ENCODE measurements around the gene MALRD1.

The MALRD1 gene

GRCh38 chr10:19111501-19112267 lies 63.1 kb downstream of the MALRD1 start:
- DNase-seq (ENCODE audit: low read depth) = no peak

- DNase-seq (ENCODE audit: low read depth) = no peak
Measured at GRCh38 chr10:19117438-19117837, 68.8 kb downstream of the MALRD1 start.

GRCh38 chr10:19119191-19119590 lies 70.6 kb downstream of the MALRD1 start:
- DNase-seq (ENCODE audit: low read depth) = no peak

GRCh38 chr10:19120381-19120908 lies 71.8 kb downstream of the MALRD1 start:
- no peak for DNase-seq (ENCODE audit: low read depth)

GRCh38 chr10:19133992-19134391 lies 85.4 kb downstream of the MALRD1 start:
- no peak for DNase-seq (ENCODE audit: low read depth)

- no peak for DNase-seq (ENCODE audit: low read depth)
Measured at GRCh38 chr10:19142967-19143366, 94.4 kb downstream of the MALRD1 start.

GRCh38 chr10:19144206-19144605 lies 95.6 kb downstream of the MALRD1 start:
- DNase-seq (ENCODE audit: low read depth) = no peak

- DNase-seq (ENCODE audit: low read depth) = no peak
Measured at GRCh38 chr10:19154375-19154774, 105.8 kb downstream of the MALRD1 start.

GRCh38 chr10:19158358-19158757 lies 109.8 kb downstream of the MALRD1 start:
- no peak for DNase-seq (ENCODE audit: low read depth)

GRCh38 chr10:19158870-19159269 lies 110.3 kb downstream of the MALRD1 start:
- no peak for DNase-seq (ENCODE audit: low read depth)

GRCh38 chr10:19164461-19164860 lies 115.9 kb downstream of the MALRD1 start:
- DNase-seq (ENCODE audit: low read depth) = no peak

GRCh38 chr10:19168584-19168983 lies 120.0 kb downstream of the MALRD1 start:
- DNase-seq (ENCODE audit: low read depth) = no peak

- DNase-seq (ENCODE audit: low read depth) = no peak
Measured at GRCh38 chr10:19169041-19169440, 120.4 kb downstream of the MALRD1 start.

GRCh38 chr10:19169684-19170083 lies 121.1 kb downstream of the MALRD1 start:
- no peak for DNase-seq (ENCODE audit: low read depth)

- DNase-seq (ENCODE audit: low read depth) = no peak
Measured at GRCh38 chr10:19178675-19179074, 130.1 kb downstream of the MALRD1 start.

GRCh38 chr10:19184891-19185290 lies 136.3 kb downstream of the MALRD1 start:
- no peak for DNase-seq (ENCODE audit: low read depth)

- DNase-seq (ENCODE audit: low read depth) = no peak
Measured at GRCh38 chr10:19194866-19195265, 146.3 kb downstream of the MALRD1 start.

- DNase-seq (ENCODE audit: low read depth) = no peak
Measured at GRCh38 chr10:19195698-19196097, 147.1 kb downstream of the MALRD1 start.

- DNase-seq (ENCODE audit: low read depth) = no peak
Measured at GRCh38 chr10:19200211-19200610, 151.6 kb downstream of the MALRD1 start.

- no peak for DNase-seq (ENCODE audit: low read depth)
Measured at GRCh38 chr10:19204246-19204917, 155.8 kb downstream of the MALRD1 start.

- no peak for DNase-seq (ENCODE audit: low read depth)
Measured at GRCh38 chr10:19209319-19209718, 160.7 kb downstream of the MALRD1 start.

GRCh38 chr10:19212590-19212989 lies 164.0 kb downstream of the MALRD1 start:
- no peak for DNase-seq (ENCODE audit: low read depth)

GRCh38 chr10:19221216-19221615 lies 172.6 kb downstream of the MALRD1 start:
- no peak for DNase-seq (ENCODE audit: low read depth)

Measured in GM04503 (cell line).